H1 (cell line): Measurements from ENCODE around the gene C2orf92. TPM values are rescaled to one million over a fixed set of nuclear protein-coding genes. Genes with fewer than 3 reads are reported as not detected.

ENCODE experiments used
- ASH2L ChIP-seq: fragments of 200-600, 300-600 bp; sonication (generic); IDR thresholded peaks from one replicate; pipeline ENCODE4 v1.7.1; 2017; ENCODE audit warnings: low read length
- polyA plus RNA-seq, 7 experiments: library from polyadenylated mRNA; depleted of rRNA in 3 of 7; stranded (reverse) in 5 of 7; unstranded in 2 of 7; fragments of >200 nt in 5 of 7; fragments of 200-250 nt in 2 of 7; gene quantifications; 1 replicate in 5 of 7; 2 replicates in 1 of 7; 4 replicates in 1 of 7; pipeline versions ENCODE4 v1.2.1 to v1.2.3, GENCODE V29; 2011 to 2013; ENCODE audit warnings: missing spikeins in 2 of 7, mixed read lengths in 2 of 7
- total RNA-seq: library from RNA; stranded (reverse); fragmentation: NEBNext Ultra II Directional; extraction: Animal tissue kit (Norgen Biotek cat#: 25700); gene quantifications from 2 replicates; pipeline ENCODE4 v1.2.1, GENCODE V29; 2021

Gene C2orf92
- total and polyA plus RNA-seq, 2 of the 8 experiments (the other 6 are each of a cell fraction or from before 2014, with no cell fraction given), result 2.3 to 3.7 TPM

GRCh38 chr2:97719362-97720155 is 50.0 kb downstream of the C2orf92 start (continued):
- TF ChIP-seq ASH2L, result no peak
